Endodermal cell (in vitro differentiated cells): ENCODE measurements around the gene ZNF793. TPM values are rescaled to one million over a fixed set of nuclear protein-coding genes. Genes with fewer than 3 reads are reported as not detected.
A peak's percentile ranks its signal among the peaks of the same experiment; 100 is the strongest.

Source experiments
- DNase-seq: peaks from one replicate; pipeline ENCODE4 v3.0.0-alpha.2; 2017
- H3K27ac ChIP-seq: 2 replicates; pipeline ENCODE4 v1.5.1; 2013; ENCODE audit warnings: mild to moderate bottlenecking, low read depth, low read length, moderate library complexity
- H3K27me3 ChIP-seq: 2 replicates; pipeline ENCODE4 v1.6.1; 2013; ENCODE audit warnings: mild to moderate bottlenecking, low read length, moderate library complexity; ENCODE audit not compliant: insufficient read depth, control insufficient read depth, poor library complexity, severe bottlenecking
- H3K36me3 ChIP-seq: 2 replicates; pipeline ENCODE4 v1.7.0; 2013; ENCODE audit warnings: mild to moderate bottlenecking, low read length, moderate library complexity; ENCODE audit not compliant: control insufficient read depth, insufficient read depth
- H3K4me1 ChIP-seq: one replicate; pipeline ENCODE4 v1.7.0; 2013; ENCODE audit warnings: low read length; ENCODE audit not compliant: control insufficient read depth, insufficient read depth
- H3K4me3 ChIP-seq: 2 replicates; pipeline ENCODE4 v1.5.1; 2013; ENCODE audit warnings: mild to moderate bottlenecking, low read length, moderate library complexity
- H3K9ac ChIP-seq: 2 replicates; pipeline ENCODE4 v1.6.1; 2013; ENCODE audit warnings: mild to moderate bottlenecking, low read length, moderate library complexity; ENCODE audit not compliant: poor library complexity, severe bottlenecking; ENCODE audit errors: extremely low read depth
- H3K9me3 ChIP-seq: 2 replicates; pipeline ENCODE4 v1.6.1; 2013; ENCODE audit warnings: mild to moderate bottlenecking, low read length, moderate library complexity; ENCODE audit not compliant: control insufficient read depth
- H3K27ac Mint-ChIP-seq: 2 replicates; pipeline ENCODE4 v1.8.0; 2020; ENCODE audit warnings: mixed read lengths
- H3K27me3 Mint-ChIP-seq: 2 replicates; pipeline ENCODE4 v1.8.0; 2021; ENCODE audit warnings: mild to moderate bottlenecking, mixed read lengths; ENCODE audit not compliant: insufficient read depth
- H3K36me3 Mint-ChIP-seq: 2 replicates; pipeline ENCODE4 v1.8.0; 2020; ENCODE audit warnings: low read depth, mixed read lengths
- H3K4me1 Mint-ChIP-seq: 2 replicates; pipeline ENCODE4 v1.8.0; 2020; ENCODE audit warnings: mixed read lengths
- H3K4me3 Mint-ChIP-seq: 2 replicates; pipeline ENCODE4 v1.8.0; 2020; ENCODE audit warnings: mild to moderate bottlenecking, moderate library complexity, mixed read lengths
- H3K9me3 Mint-ChIP-seq: 2 replicates; pipeline ENCODE4 v1.8.0; 2020; ENCODE audit warnings: mild to moderate bottlenecking, mixed read lengths
- WGBS, 2 experiments: methylation state at CpG; one replicate each; pipeline versions ENCODE4 v1.1.5 to v1.1.7; 2013; ENCODE audit warnings: missing lambda C conversion rate in 2 of 2, mixed read lengths in 1 of 2; ENCODE audit not compliant: insufficient coverage in 1 of 2, insufficient read length in 1 of 2; 5-methylcytosine and 5-hydroxymethylcytosine counted together
- total RNA-seq, 2 donors: library from RNA; stranded (reverse); fragmentation: NEBNext Ultra II Directional in 1 of 2; extraction: Animal tissue kit (Norgen Biotek cat#: 25700) in 1 of 2; gene quantifications; 2 replicates in 1 of 2; 3 replicates in 1 of 2; pipeline ENCODE4 v1.2.1, GENCODE V29; 2021
- TF ChIP-seq, protein P1 (sequence below): fragments of 200-600 bp; sonication (generic); conservative IDR thresholded peaks from 2 replicates; pipeline ENCODE4 v1.5.0; 2021; ENCODE audit warnings: antibody characterized with exemption, mild to moderate bottlenecking

ZNF793 gene
- total RNA-seq, 2 donors from 2014 or later = 18.4 to 18.6 TPM

DNA sequence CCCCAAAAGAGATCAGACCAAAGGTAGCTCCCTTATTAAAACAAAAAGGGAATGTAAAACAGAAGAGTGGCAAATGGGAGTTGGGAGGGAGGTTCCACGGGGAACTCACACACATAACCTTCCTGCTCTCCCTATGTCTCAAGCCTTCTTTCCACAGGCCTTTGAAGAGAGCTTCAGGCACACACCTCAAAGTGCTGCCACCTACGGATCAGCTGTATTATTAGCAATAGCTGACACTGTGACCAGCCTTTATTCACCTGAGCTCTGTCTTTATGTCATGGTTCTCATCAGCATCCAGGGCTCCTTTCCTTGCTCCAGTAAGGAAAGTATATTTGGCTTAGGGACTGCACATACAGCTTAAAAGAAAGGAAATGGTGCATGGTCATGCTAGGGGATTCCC is 76.6 kb downstream of the ZNF793 start:
- Mint-ChIP-seq H3K9me3 (peaks cover 53% of the 10 kb centered on the region), H3K36me3 (peaks cover 26% of the 10 kb centered on the region)

More for the DNA sequence above, 76.6 kb downstream of the ZNF793 start:
- H3K4me1 Mint-ChIP-seq = no peaks in the 10 kb centered on the region
- TF ChIP-seq, protein P1, sequence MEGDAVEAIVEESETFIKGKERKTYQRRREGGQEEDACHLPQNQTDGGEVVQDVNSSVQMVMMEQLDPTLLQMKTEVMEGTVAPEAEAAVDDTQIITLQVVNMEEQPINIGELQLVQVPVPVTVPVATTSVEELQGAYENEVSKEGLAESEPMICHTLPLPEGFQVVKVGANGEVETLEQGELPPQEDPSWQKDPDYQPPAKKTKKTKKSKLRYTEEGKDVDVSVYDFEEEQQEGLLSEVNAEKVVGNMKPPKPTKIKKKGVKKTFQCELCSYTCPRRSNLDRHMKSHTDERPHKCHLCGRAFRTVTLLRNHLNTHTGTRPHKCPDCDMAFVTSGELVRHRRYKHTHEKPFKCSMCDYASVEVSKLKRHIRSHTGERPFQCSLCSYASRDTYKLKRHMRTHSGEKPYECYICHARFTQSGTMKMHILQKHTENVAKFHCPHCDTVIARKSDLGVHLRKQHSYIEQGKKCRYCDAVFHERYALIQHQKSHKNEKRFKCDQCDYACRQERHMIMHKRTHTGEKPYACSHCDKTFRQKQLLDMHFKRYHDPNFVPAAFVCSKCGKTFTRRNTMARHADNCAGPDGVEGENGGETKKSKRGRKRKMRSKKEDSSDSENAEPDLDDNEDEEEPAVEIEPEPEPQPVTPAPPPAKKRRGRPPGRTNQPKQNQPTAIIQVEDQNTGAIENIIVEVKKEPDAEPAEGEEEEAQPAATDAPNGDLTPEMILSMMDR = peak; percentile 67
- H3K27ac Mint-ChIP-seq = no peak overlapping the region
- 81 to 85% methylated on average over 1 to 2 of the region's 2 CpGs for WGBS, 2 experiments
- Histone ChIP-seq H3K27me3 (no peaks in the 10 kb centered on the region), H3K9ac (no peak overlapping the region), H3K27ac (no peak overlapping the region), H3K4me3 (peak overlapping the region; percentile 15), H3K9me3 (peaks cover 79% of the 10 kb centered on the region), H3K4me1 (no peaks in the 10 kb centered on the region), H3K36me3 (peaks cover 46% of the 10 kb centered on the region)
- no peaks in the 10 kb centered on the region for H3K27me3 Mint-ChIP-seq
- DNase-seq = peak; percentile 55
- no peak overlapping the region for H3K4me3 Mint-ChIP-seq

Other genes starting within 250 kb of the ZNF793 start
- 1 to 10 TPM; 4.6 to 5.3 TPM for gene ZNF527, start 135.8 kb upstream of the ZNF793 start, total RNA-seq
- 10 to 100 TPM; 11.3 to 13.7 TPM for gene ZNF569, start 39.5 kb upstream of the ZNF793 start, total RNA-seq
- 1 to 10 TPM; 5.5 to 7.9 TPM for gene ZNF570, start 37.6 kb upstream of the ZNF793 start, total RNA-seq
- gene ZNF571, start 87.9 kb downstream of the ZNF793 start, total RNA-seq = 1 to 10 TPM; 3.9 to 5.6 TPM
- not detected for gene ZNF540, start 87.9 kb downstream of the ZNF793 start, total RNA-seq
- gene ZFP30, start 148.5 kb downstream of the ZNF793 start, total RNA-seq = 10 to 100 TPM; 14.5 to 22.5 TPM
- gene ZNF607, start 212.8 kb downstream of the ZNF793 start, total RNA-seq = 10 to 100 TPM; 21.6 to 24.0 TPM